GM12874 (cell line): Measurements from ENCODE around the gene KLRF1.

Source experiments
- CTCF ChIP-seq: IDR thresholded peaks from 2 replicates; pipeline ENCODE4 v1.5.1; 2011; ENCODE audit warnings: low read depth, mild to moderate bottlenecking, control low read depth, low read length, moderate library complexity; ENCODE audit not compliant: insufficient read depth

The KLRF1 gene

GRCh38 chr12:9786726-9787717 is 40.3 kb upstream of the KLRF1 start:
- TF ChIP-seq CTCF: no peak

GRCh38 chr12:9792185-9792900 is 34.9 kb upstream of the KLRF1 start:
- no peak for TF ChIP-seq CTCF

- TF ChIP-seq CTCF: no peak
Observed at GRCh38 chr12:9792961-9793617, 34.2 kb upstream of the KLRF1 start.

- TF ChIP-seq CTCF: no peak
Observed at GRCh38 chr12:9793779-9794395, 33.4 kb upstream of the KLRF1 start.

- TF ChIP-seq CTCF: no peak
Observed at GRCh38 chr12:9794484-9795093, 32.7 kb upstream of the KLRF1 start.

- no peak for TF ChIP-seq CTCF
Observed at GRCh38 chr12:9795945-9796344, 31.3 kb upstream of the KLRF1 start.
